Right cardiac atrium (tissue), 5 donors: ENCODE measurements around the gene SLCO2B1. TPM values are rescaled to one million over a fixed set of nuclear protein-coding genes. Genes with fewer than 3 reads are reported as not detected.

Source experiments
- polyA plus RNA-seq: library from polyadenylated mRNA; stranded (reverse); fragments of 200-250 nt; gene quantifications from one replicate; pipeline ENCODE4 v1.2.3, GENCODE V29; 2013
- total RNA-seq, 4 donors: library from RNA; stranded (reverse); fragmentation: NEBNext Ultra II Directional; extraction: Animal tissue kit (Norgen Biotek cat#: 25700); gene quantifications; one replicate each; pipeline ENCODE4 v1.2.1, GENCODE V29; 2021
- donor health status: healthy with polysubstance abuse.
- donor health status: DM: no; HTN: yes; CAD: no.
- donor health status: DM: no; HTN: no; CAD: no.
- donor health status: DM: no; HTN: yes; CAD: no; lungs with severe emphysema.
- donor health status: DM: yes; HTN: yes; CAD: no.

Gene SLCO2B1
- total and polyA plus RNA-seq, 5 donors = 5.1 to 40.7 (median 23.5) TPM

Other genes starting within 250 kb of the SLCO2B1 start
- 10 to 100 TPM in 2 of 4 donors, 1 to 10 TPM in 2; 6.3 to 15.2 (median 11.3) TPM for gene XRRA1, start 202.0 kb upstream of the SLCO2B1 start, total RNA-seq
- gene XRRA1, start 202.0 kb upstream of the SLCO2B1 start, polyA plus RNA-seq = 2.4 TPM
- 100 to 1,000 TPM in 3 of 4 donors, 10 to 100 TPM in 1; 91.5 to 127 (median 118) TPM for gene SPCS2, start 201.8 kb upstream of the SLCO2B1 start, total RNA-seq
- 125 TPM for gene SPCS2, start 201.8 kb upstream of the SLCO2B1 start, polyA plus RNA-seq
- gene NEU3, start 162.2 kb upstream of the SLCO2B1 start, total RNA-seq = 1 to 10 TPM; 3.6 to 7.2 (median 4.9) TPM
- 5.2 TPM for gene NEU3, start 162.2 kb upstream of the SLCO2B1 start, polyA plus RNA-seq
- gene OR2AT4, start 54.2 kb upstream of the SLCO2B1 start, total RNA-seq = not detected
- gene OR2AT4, start 54.2 kb upstream of the SLCO2B1 start, polyA plus RNA-seq = not detected
- under 1 TPM in 3 of 4 donors, not detected in 1; 0.09 to 0.25 (median 0.09) TPM for gene TPBGL, start 89.7 kb downstream of the SLCO2B1 start, total RNA-seq
- 0.05 TPM for gene TPBGL, start 89.7 kb downstream of the SLCO2B1 start, polyA plus RNA-seq
- 10 to 100 TPM; 24.8 to 32.5 (median 27.4) TPM for gene ARRB1, start 200.6 kb downstream of the SLCO2B1 start, total RNA-seq
- 12.1 TPM for gene ARRB1, start 200.6 kb downstream of the SLCO2B1 start, polyA plus RNA-seq
- 1,000 to 10,000 TPM; 1,039 to 1,263 (median 1,178) TPM for gene RPS3, start 248.4 kb downstream of the SLCO2B1 start, total RNA-seq
- gene RPS3, start 248.4 kb downstream of the SLCO2B1 start, polyA plus RNA-seq = 1,021 TPM